Measurements from ENCODE around the gene CELA2B.
"Not testable (repeated sequence)": the region's sequence is repeated elsewhere in the genome, so short reads cannot be mapped to it uniquely, and the experiment has no call there.

Gene CELA2B

GRCh38 chr1:15455522-15455921 lies 20.4 kb upstream of the CELA2B start:
- TF ChIP-seq CTCF (IDR thresholded peaks at IDR 0.05; ENCODE audit: insufficient read depth, low read length, missing control alignments): no peak
- CTCF ChIA-PET: interaction anchor here (0.6 to 0.8 kb wide), 2 partner anchors 24 to 183 kb away, joined by 3 read pairs; no protein-coding TSS in a partner anchor
- no peak overlapping the region for H3K4me3 ChIP-seq (ENCODE audit: low read depth, low read length)
- POLR2A ChIA-PET: no interaction called here
- no peak for DNase-seq (ENCODE audit: low read depth, low spot score)

- H3K4me3 ChIP-seq (ENCODE audit: low read depth, low read length): no peak within 1 kb of the TSS
- TF ChIP-seq CTCF (IDR thresholded peaks at IDR 0.05; ENCODE audit: insufficient read depth, low read length, missing control alignments): no peak
- CTCF ChIA-PET: no interaction called here
- POLR2A ChIA-PET: no interaction called here
- no peak for DNase-seq (ENCODE audit: low read depth, low spot score)
These were observed 19.5 kb upstream of the CELA2B start, which contains the start of gene CELA2A for GRCh38 chr1:15456313-15456954. CELA2A (plus strand) TSS chr1:15456732; CDS start chr1:15456754, 22 bp downstream.

GRCh38 chr1:15457585-15457984 lies 18.3 kb upstream of the CELA2B start:
- POLR2A ChIA-PET: no interaction called here
- CTCF ChIA-PET: no interaction called here
- no peak for DNase-seq (ENCODE audit: low read depth, low spot score)
- no peak overlapping the region for H3K4me3 ChIP-seq (ENCODE audit: low read depth, low read length)
- no peak for TF ChIP-seq CTCF (IDR thresholded peaks at IDR 0.05; ENCODE audit: insufficient read depth, low read length, missing control alignments)

GRCh38 chr1:15458388-15458787 lies 17.5 kb upstream of the CELA2B start:
- CTCF ChIA-PET, POLR2A ChIA-PET: not testable (repeated sequence)

GRCh38 chr1:15459771-15460707 lies 15.9 kb upstream of the CELA2B start:
- ChIA-PET CTCF (no interaction called here), POLR2A (no interaction called here)
- no peak for DNase-seq (ENCODE audit: low read depth, low spot score)
- no peak overlapping the region for H3K4me3 ChIP-seq (ENCODE audit: low read depth, low read length)
- no peak for TF ChIP-seq CTCF (IDR thresholded peaks at IDR 0.05; ENCODE audit: insufficient read depth, low read length, missing control alignments)

More at GRCh38 chr1:15458388-15458787, 17.5 kb upstream of the CELA2B start:
- not testable (repeated sequence) for DNase-seq (ENCODE audit: low read depth, low spot score); H3K4me3 ChIP-seq (ENCODE audit: low read depth, low read length)

GRCh38 chr1:15460708-15461095 lies 15.2 kb upstream of the CELA2B start:
- POLR2A ChIA-PET: no interaction called here
- DNase-seq (ENCODE audit: low read depth, low spot score): no peak
- H3K4me3 ChIP-seq (ENCODE audit: low read depth, low read length): no peak overlapping the region
- no peak for TF ChIP-seq CTCF (IDR thresholded peaks at IDR 0.05; ENCODE audit: insufficient read depth, low read length, missing control alignments)
- CTCF ChIA-PET: no interaction called here

GRCh38 chr1:15463064-15463800 lies 12.7 kb upstream of the CELA2B start:
- POLR2A ChIA-PET: not testable (repeated sequence)

GRCh38 chr1:15463926-15464322 lies 12.0 kb upstream of the CELA2B start:
- POLR2A ChIA-PET; DNase-seq (ENCODE audit: low read depth, low spot score); CTCF ChIA-PET; H3K4me3 ChIP-seq (ENCODE audit: low read depth, low read length): not testable (repeated sequence)

More at GRCh38 chr1:15463064-15463800, 12.7 kb upstream of the CELA2B start:
- DNase-seq (ENCODE audit: low read depth, low spot score); H3K4me3 ChIP-seq (ENCODE audit: low read depth, low read length); CTCF ChIA-PET: not testable (repeated sequence)

Measured in AG04449 (cell line).